ENCODE measurements around the gene TSPAN14.

TSPAN14 gene

GRCh38 chr10:80502621-80503583 is 48.8 kb downstream of the TSPAN14 start:
- no peak for DNase-seq (ENCODE audit: low read depth in 2 of 2)

GRCh38 chr10:80503584-80504157 is 49.6 kb downstream of the TSPAN14 start:
- no peak for DNase-seq (ENCODE audit: low read depth in 2 of 2)

GRCh38 chr10:80504158-80504811 is 50.2 kb downstream of the TSPAN14 start:
- no peak for DNase-seq (ENCODE audit: low read depth in 2 of 2)

- DNase-seq (ENCODE audit: low read depth in 2 of 2) = no peak
Measured at GRCh38 chr10:80504897-80505465, 50.9 kb downstream of the TSPAN14 start.

GRCh38 chr10:80506189-80506575 is 52.1 kb downstream of the TSPAN14 start:
- DNase-seq (ENCODE audit: low read depth in 2 of 2) = no peak

- no peak for DNase-seq (ENCODE audit: low read depth in 2 of 2)
Measured at GRCh38 chr10:80506836-80507487, 52.9 kb downstream of the TSPAN14 start.

- no peak for DNase-seq (ENCODE audit: low read depth in 2 of 2)
Measured at GRCh38 chr10:80509108-80509402, 54.9 kb downstream of the TSPAN14 start.

GRCh38 chr10:80509403-80510161 is 55.5 kb downstream of the TSPAN14 start:
- DNase-seq (ENCODE audit: low read depth in 2 of 2) = no peak

- DNase-seq (ENCODE audit: low read depth in 2 of 2) = no peak
Measured at GRCh38 chr10:80512031-80512526, 58.0 kb downstream of the TSPAN14 start.

- DNase-seq (ENCODE audit: low read depth in 2 of 2) = no peak
Measured at GRCh38 chr10:80513106-80513505, 59.0 kb downstream of the TSPAN14 start.

GRCh38 chr10:80515511-80515910 is 61.4 kb downstream of the TSPAN14 start:
- no peak for DNase-seq (ENCODE audit: low read depth in 2 of 2)

GRCh38 chr10:80515941-80516340 is 61.8 kb downstream of the TSPAN14 start:
- no peak for DNase-seq (ENCODE audit: low read depth in 2 of 2)

- DNase-seq (ENCODE audit: low read depth in 2 of 2) = no peak
Measured at GRCh38 chr10:80516506-80517075, 62.5 kb downstream of the TSPAN14 start.

- DNase-seq (ENCODE audit: low read depth in 2 of 2) = no peak
Measured at GRCh38 chr10:80517416-80518142, 63.5 kb downstream of the TSPAN14 start.

- no peak for DNase-seq (ENCODE audit: low read depth in 2 of 2)
Measured at GRCh38 chr10:80518143-80518806, 64.2 kb downstream of the TSPAN14 start.

- no peak for DNase-seq (ENCODE audit: low read depth in 2 of 2)
Measured at GRCh38 chr10:80518807-80519360, 64.8 kb downstream of the TSPAN14 start.

- DNase-seq (ENCODE audit: low read depth in 2 of 2) = no peak
Measured at GRCh38 chr10:80519936-80520650, 66.0 kb downstream of the TSPAN14 start.

GRCh38 chr10:80520661-80521470 is 66.8 kb downstream of the TSPAN14 start:
- no peak for DNase-seq (ENCODE audit: low read depth in 2 of 2)
